Activated T-cell treated with anti-CD3 and anti-CD28 coated beads, Interleukin-2, amount 50 U/mL, for 24 hours (primary cell): ENCODE results near the gene CEP350.
A peak's percentile ranks its signal among the peaks of the same experiment; 100 is the strongest.
"Not testable (repeated sequence)": the region's sequence is repeated elsewhere in the genome, so short reads cannot be mapped to it uniquely, and the experiment has no call there.

Experiments
- DNase-seq: peaks from one replicate; pipeline ENCODE4 v3.0.0-alpha.2; 2020
- H3K27ac Mint-ChIP-seq: 2 replicates; pipeline ENCODE4 v1.8.0; 2020; ENCODE audit warnings: mild to moderate bottlenecking, mixed read lengths
- H3K27me3 Mint-ChIP-seq: 2 replicates; pipeline ENCODE4 v1.8.0; 2020; ENCODE audit warnings: mixed read lengths
- H3K36me3 Mint-ChIP-seq: 2 replicates; pipeline ENCODE4 v1.8.0; 2020; ENCODE audit warnings: low read depth, mixed read lengths
- H3K4me1 Mint-ChIP-seq: 2 replicates; pipeline ENCODE4 v1.8.0; 2020; ENCODE audit warnings: low read depth, mixed read lengths
- H3K4me3 Mint-ChIP-seq: 2 replicates; pipeline ENCODE4 v1.8.0; 2020; ENCODE audit warnings: mild to moderate bottlenecking, moderate library complexity, mixed read lengths
- H3K9me3 Mint-ChIP-seq: 2 replicates; pipeline ENCODE4 v1.8.0; 2020; ENCODE audit warnings: mixed read lengths

CEP350 gene

GRCh38 chr1:179958359-179958758 lies 3.7 kb downstream of the CEP350 start:
- no peak for DNase-seq
- H3K4me3 Mint-ChIP-seq, result no peak overlapping the region
- no peaks in the 10 kb centered on the region for H3K27me3 Mint-ChIP-seq
- H3K27ac Mint-ChIP-seq, result no peak overlapping the region
- peaks cover 58% of the 10 kb centered on the region for H3K4me1 Mint-ChIP-seq
- H3K9me3 Mint-ChIP-seq, result no peaks in the 10 kb centered on the region
- peaks cover 26% of the 10 kb centered on the region for H3K36me3 Mint-ChIP-seq

- DNase-seq, H3K4me3 Mint-ChIP-seq, H3K9me3 Mint-ChIP-seq, H3K27me3 Mint-ChIP-seq, H3K27ac Mint-ChIP-seq: not testable (repeated sequence)
- Mint-ChIP-seq H3K36me3 (peaks cover 28% of the 10 kb centered on the region), H3K4me1 (peaks cover 55% of the 10 kb centered on the region)
These were observed 7.6 kb downstream of the CEP350 start for GRCh38 chr1:179962168-179962567.

GRCh38 chr1:179966551-179966950 lies 11.9 kb downstream of the CEP350 start:
- Mint-ChIP-seq H3K27ac (no peak overlapping the region), H3K4me1 (peaks cover 57% of the 10 kb centered on the region), H3K9me3 (no peaks in the 10 kb centered on the region), H3K4me3 (no peak overlapping the region), H3K36me3 (peaks cover 39% of the 10 kb centered on the region), H3K27me3 (no peaks in the 10 kb centered on the region)
- DNase-seq, result no peak

DNA sequence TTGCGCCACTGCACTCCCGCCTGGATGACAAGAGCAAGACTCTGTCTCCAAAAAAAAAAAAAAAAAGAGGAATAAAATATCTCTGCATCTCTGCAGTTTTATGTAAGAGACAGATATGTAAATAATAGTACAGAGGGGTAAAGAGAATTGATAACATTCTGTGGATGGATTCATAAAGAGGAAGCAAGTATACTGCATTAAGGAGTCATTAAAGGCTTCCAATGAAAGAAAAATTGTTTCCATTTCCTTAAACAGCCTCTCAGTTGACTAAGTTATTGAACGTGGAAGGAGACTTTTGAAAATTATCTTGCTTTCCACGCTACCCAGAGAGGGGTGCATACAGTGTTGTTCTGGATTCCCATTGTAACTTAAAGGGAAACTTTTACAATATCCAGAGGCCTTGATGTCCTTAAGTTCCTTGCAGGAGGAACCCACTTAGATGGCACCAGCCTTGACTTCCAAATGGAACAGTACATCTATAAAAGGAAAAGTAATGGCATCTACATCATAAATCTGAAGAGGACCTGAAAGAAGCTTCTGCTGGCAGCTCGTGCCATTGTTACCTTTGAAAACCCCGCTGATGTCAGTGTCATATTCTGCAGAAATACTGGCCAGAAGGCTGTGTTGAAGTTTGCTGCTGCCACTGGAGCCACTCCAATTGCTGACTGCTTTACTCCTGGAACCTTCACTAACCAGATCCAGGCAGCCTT lies 13.8 kb downstream of the CEP350 start:
- peaks cover 34% of the 10 kb centered on the region for H3K36me3 Mint-ChIP-seq
- no peaks in the 10 kb centered on the region for H3K27me3 Mint-ChIP-seq
- peaks cover 61% of the 10 kb centered on the region for H3K4me1 Mint-ChIP-seq
- no peak for DNase-seq
- no peak overlapping the region for H3K4me3 Mint-ChIP-seq
- H3K27ac Mint-ChIP-seq, result no peak overlapping the region
- H3K9me3 Mint-ChIP-seq, result no peaks in the 10 kb centered on the region

DNA sequence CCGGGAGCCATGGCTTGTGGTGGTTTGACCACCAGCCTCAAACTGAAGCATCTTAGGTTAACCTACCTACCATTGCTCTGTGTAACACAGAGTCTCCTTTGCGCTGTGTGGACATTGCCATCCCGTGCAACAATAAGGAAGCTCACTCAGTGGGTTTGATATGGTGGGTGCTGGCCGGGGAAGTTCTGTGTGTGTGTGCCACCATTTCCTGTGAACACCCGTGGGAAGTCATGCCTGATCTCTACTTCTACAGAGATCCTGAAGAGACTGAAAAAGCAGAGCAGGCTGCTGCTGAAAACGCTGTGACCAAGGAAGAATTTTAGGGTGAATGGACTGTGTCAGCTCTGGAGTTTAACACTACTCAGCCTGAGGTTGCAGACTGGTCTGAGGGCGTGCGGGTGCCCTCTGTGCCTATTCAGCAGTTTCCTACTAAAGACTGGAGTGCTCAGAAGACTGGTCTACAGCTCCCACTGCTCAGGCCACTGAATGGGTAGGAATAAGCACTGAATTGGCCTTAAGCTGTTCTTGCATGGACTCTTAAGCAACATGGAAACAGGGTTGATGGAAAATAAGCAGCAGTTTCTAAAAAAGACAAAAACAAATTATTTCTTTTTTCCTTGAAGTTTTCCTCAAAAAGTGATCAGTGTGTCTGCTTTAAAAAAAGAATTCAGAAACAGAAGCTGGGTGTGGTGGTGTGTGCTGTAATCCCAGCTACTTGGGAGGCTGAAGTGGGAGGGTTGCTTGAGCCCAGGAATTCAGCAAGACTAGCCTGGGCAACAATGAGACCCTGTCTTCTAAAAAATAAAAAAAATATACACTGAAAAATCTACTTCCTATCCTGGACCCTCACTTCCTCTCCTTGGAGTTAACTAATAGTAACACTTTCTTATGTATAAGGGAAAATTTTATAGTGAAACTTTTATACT lies 14.6 kb downstream of the CEP350 start:
- Mint-ChIP-seq H3K27me3 (no peaks in the 10 kb centered on the region), H3K9me3 (no peaks in the 10 kb centered on the region), H3K4me1 (peaks cover 58% of the 10 kb centered on the region), H3K36me3 (peaks cover 34% of the 10 kb centered on the region), H3K4me3 (no peak overlapping the region), H3K27ac (peak overlapping the region; percentile 59)
- no peak for DNase-seq

DNA sequence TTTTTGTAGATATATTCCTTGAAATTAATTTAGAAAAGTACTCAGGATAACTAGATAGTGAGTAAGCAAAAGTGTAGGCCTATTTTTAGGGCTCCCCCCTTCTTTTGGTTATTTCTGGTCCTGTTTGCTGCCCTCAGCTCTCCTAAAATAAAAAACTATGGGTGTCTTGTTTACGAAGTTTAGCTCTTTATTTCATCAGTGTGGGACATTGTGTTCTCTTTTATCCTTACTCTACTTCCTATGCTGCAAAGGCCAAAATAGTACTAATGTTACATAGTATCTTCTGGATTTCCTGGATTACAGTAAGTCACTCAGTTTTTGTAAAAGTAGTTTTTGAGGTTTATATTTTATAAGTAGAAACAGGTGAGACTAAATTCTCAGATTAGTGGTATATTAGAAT lies 15.4 kb downstream of the CEP350 start:
- DNase-seq, result no peak

GRCh38 chr1:179971563-179972496 lies 17.2 kb downstream of the CEP350 start:
- Mint-ChIP-seq H3K27ac (no peak overlapping the region), H3K9me3 (no peaks in the 10 kb centered on the region), H3K4me3 (no peak overlapping the region), H3K27me3 (no peaks in the 10 kb centered on the region), H3K36me3 (peaks cover 28% of the 10 kb centered on the region), H3K4me1 (peaks cover 66% of the 10 kb centered on the region)
- no peak for DNase-seq

More for the DNA sequence above, 15.4 kb downstream of the CEP350 start:
- Mint-ChIP-seq H3K9me3 (no peaks in the 10 kb centered on the region), H3K4me1 (peaks cover 57% of the 10 kb centered on the region), H3K27ac (no peak overlapping the region), H3K36me3 (peaks cover 34% of the 10 kb centered on the region), H3K4me3 (no peak overlapping the region), H3K27me3 (no peaks in the 10 kb centered on the region)

GRCh38 chr1:179973198-179974110 lies 18.8 kb downstream of the CEP350 start:
- H3K36me3 Mint-ChIP-seq, result peaks cover 21% of the 10 kb centered on the region
- no peak overlapping the region for H3K27ac Mint-ChIP-seq
- no peak for DNase-seq
- H3K9me3 Mint-ChIP-seq, result no peaks in the 10 kb centered on the region
- no peaks in the 10 kb centered on the region for H3K27me3 Mint-ChIP-seq
- H3K4me3 Mint-ChIP-seq, result no peak overlapping the region
- H3K4me1 Mint-ChIP-seq, result peaks cover 71% of the 10 kb centered on the region

GRCh38 chr1:179976970-179977651 lies 22.5 kb downstream of the CEP350 start:
- H3K27ac Mint-ChIP-seq, result no peak overlapping the region

GRCh38 chr1:179978199-179979079 lies 23.8 kb downstream of the CEP350 start:
- DNase-seq, result no peak
- Mint-ChIP-seq H3K4me3 (no peak overlapping the region), H3K4me1 (peaks cover 54% of the 10 kb centered on the region), H3K9me3 (no peaks in the 10 kb centered on the region), H3K27me3 (no peaks in the 10 kb centered on the region), H3K27ac (no peak overlapping the region), H3K36me3 (peaks cover 5% of the 10 kb centered on the region)

More at GRCh38 chr1:179976970-179977651, 22.5 kb downstream of the CEP350 start:
- H3K4me3 Mint-ChIP-seq, result no peak overlapping the region
- peaks cover 10% of the 10 kb centered on the region for H3K36me3 Mint-ChIP-seq
- H3K27me3 Mint-ChIP-seq, result no peaks in the 10 kb centered on the region
- peaks cover 60% of the 10 kb centered on the region for H3K4me1 Mint-ChIP-seq
- H3K9me3 Mint-ChIP-seq, result no peaks in the 10 kb centered on the region
- no peak for DNase-seq

DNA sequence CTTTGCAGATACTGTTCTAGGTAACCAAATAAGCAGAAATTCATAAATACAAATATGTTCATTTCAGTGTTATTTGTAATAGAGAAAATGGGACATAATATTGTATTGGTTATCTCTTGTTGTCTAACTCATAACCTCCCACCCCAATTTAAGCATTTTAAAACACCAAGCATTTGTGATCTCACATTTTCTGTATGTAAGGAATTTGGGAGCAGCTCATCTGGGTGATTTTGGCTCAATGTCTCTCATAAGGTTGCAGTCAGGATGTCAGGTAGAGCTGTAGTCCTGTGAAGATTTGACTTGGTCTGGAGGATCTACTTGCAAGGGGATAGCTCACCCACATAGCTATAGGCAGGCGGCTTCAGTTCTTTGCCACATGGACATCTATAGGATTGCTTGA lies 29.5 kb downstream of the CEP350 start:
- Mint-ChIP-seq H3K4me3 (no peak overlapping the region), H3K36me3 (peaks cover 27% of the 10 kb centered on the region), H3K27me3 (no peaks in the 10 kb centered on the region), H3K9me3 (no peaks in the 10 kb centered on the region), H3K27ac (no peak overlapping the region), H3K4me1 (peaks cover 37% of the 10 kb centered on the region)
- DNase-seq, result no peak

DNA sequence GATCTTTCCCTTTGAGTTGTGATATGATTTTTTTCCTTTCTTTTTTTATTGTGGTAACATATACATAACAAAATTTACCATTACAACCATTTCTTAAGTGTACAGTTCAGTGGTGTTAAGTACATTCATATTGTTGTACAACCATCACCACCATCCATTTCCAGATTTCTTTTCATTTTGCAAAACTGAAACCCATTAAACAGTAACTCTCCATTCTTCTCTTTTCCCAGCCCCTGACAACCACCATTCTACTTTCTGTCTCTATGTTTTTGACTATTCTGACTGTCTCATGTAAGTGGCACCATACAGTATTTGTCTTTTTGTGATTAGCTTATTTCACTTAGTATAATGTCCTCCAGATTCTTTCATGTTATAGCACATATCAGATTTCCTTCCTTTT lies 30.3 kb downstream of the CEP350 start:
- peaks cover 31% of the 10 kb centered on the region for H3K36me3 Mint-ChIP-seq
- H3K27ac Mint-ChIP-seq, result peak overlapping the region; percentile 58
- no peak overlapping the region for H3K4me3 Mint-ChIP-seq

More for the DNA sequence above, 30.3 kb downstream of the CEP350 start:
- Mint-ChIP-seq H3K27me3 (no peaks in the 10 kb centered on the region), H3K4me1 (peaks cover 30% of the 10 kb centered on the region), H3K9me3 (no peaks in the 10 kb centered on the region)
- no peak for DNase-seq
